AG09309 (cell line): ENCODE results near the gene TVP23A.
"Not testable (repeated sequence)": the region's sequence is repeated elsewhere in the genome, so short reads cannot be mapped to it uniquely, and the experiment has no call there.

ENCODE experiments used
- DNase-seq: peaks from one replicate; pipeline ENCODE4 v3.0.0-alpha.2; 2010; ENCODE audit warnings: low read depth
- H3K4me3 ChIP-seq: 2 replicates; pipeline ENCODE4 v1.5.1; 2011; ENCODE audit warnings: mild to moderate bottlenecking, low read depth, low read length, moderate library complexity; ENCODE audit not compliant: control insufficient read depth
- CTCF ChIP-seq: IDR thresholded peaks from 2 replicates; pipeline ENCODE4 v1.5.1; 2011; ENCODE audit warnings: mild to moderate bottlenecking, low read depth, low read length, inconsistent platforms; ENCODE audit not compliant: insufficient read depth, control insufficient read depth; ENCODE audit errors: missing control alignments

TVP23A gene

DNA sequence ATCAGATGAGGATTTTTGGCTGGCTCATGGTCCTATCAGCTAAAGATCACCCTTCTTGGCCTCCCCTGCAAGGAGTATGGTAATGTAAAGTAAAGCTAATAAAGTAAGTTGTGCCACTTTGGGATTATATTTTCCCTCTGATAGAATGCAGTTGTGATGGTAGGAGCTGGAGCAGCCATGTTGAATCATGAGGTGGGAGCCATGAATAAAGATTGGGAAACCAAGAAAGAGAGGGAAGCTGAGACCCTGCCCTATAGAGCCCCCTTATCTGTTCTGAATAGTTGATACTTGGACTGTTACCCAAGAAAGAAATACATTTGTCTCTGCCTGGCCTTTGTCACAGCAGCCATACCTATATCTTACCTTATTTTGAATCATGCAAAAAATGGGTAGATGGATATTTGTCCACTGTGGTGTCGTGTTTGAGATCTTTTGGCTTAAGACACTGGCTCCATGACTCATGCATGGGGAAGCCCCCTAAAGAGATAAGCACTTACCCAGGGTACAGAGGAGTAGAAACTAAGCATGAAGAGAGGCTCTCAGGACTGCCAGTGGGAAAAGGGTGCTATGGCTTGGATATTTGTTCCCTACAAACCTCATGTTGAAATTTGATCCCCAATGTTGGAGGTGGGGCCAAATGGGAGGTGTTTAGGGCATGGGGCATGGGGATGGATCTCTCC, 17.7 kb upstream of the TVP23A start:
- DNase-seq, result no peak
- TF ChIP-seq CTCF, result no peak
- H3K4me3 ChIP-seq, result no peak overlapping the region

- no peak for TF ChIP-seq CTCF
- DNase-seq, result no peak
- H3K4me3 ChIP-seq, result no peak overlapping the region
Observed at GRCh38 chr16:10835281-10835931, 16.8 kb upstream of the TVP23A start.

DNA sequence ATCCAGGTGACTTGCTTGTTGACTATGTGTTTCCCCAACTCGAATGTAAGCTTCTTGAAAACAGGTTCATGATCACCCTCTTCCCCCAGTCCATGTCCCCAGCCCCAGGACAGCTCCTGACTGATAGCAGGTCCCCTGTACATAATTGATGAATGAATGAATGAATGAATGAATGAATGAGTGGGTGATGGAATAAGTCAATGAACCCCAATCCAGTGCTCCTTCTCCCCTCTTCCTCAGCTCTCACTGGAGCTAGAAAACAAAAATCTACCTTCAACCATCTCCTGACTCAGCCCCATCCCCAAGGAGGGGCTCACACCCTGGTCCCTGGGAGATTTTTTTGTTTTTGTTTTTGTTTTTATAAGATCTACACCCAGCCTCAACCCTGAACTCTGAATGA, 16.2 kb upstream of the TVP23A start:
- TF ChIP-seq CTCF, result no peak
- H3K4me3 ChIP-seq, result no peak overlapping the region

DNA sequence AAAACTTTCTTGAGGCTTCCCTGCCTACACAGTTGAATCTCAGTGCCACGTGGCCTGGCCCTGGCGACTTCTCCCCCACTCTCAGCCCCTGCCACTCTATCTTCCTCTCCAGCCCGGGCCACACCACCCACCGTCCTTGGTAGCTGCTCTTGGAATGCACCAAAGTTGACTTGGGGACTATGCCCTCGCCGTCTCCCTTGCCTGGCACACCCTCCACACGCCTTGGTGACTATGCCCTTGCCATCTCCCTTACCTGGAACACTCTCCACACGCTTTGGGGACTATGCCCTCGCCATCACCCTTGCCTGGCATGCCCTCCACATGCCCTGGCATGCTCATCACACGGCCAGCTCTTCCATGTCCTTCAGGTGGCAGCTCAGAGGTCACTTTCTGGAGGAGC, 15.5 kb upstream of the TVP23A start:
- no peak overlapping the region for H3K4me3 ChIP-seq
- no peak for TF ChIP-seq CTCF
- no peak for DNase-seq

More for the DNA sequence above, 16.2 kb upstream of the TVP23A start:
- no peak for DNase-seq

DNA sequence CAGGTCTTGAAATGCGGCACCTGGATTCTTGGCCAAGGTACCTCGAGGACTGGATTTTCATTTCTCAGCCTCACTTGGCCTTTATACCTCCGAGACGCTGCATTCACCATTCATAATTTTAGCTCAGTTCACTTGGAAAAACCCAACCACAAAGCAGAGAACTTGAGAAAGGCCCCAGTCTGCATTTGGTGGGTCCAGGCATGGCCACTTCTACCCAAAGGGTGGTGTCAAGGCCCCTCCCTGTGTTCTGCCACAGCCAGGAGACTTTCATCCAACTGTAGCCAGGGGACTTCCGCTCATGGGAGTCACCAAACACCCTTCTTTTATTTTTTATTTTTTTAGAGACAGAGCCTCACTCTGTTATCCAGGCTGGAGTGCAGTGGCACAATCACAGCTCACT, 14.7 kb upstream of the TVP23A start:
- H3K4me3 ChIP-seq, result no peak overlapping the region
- TF ChIP-seq CTCF, result no peak
- DNase-seq, result no peak

DNA sequence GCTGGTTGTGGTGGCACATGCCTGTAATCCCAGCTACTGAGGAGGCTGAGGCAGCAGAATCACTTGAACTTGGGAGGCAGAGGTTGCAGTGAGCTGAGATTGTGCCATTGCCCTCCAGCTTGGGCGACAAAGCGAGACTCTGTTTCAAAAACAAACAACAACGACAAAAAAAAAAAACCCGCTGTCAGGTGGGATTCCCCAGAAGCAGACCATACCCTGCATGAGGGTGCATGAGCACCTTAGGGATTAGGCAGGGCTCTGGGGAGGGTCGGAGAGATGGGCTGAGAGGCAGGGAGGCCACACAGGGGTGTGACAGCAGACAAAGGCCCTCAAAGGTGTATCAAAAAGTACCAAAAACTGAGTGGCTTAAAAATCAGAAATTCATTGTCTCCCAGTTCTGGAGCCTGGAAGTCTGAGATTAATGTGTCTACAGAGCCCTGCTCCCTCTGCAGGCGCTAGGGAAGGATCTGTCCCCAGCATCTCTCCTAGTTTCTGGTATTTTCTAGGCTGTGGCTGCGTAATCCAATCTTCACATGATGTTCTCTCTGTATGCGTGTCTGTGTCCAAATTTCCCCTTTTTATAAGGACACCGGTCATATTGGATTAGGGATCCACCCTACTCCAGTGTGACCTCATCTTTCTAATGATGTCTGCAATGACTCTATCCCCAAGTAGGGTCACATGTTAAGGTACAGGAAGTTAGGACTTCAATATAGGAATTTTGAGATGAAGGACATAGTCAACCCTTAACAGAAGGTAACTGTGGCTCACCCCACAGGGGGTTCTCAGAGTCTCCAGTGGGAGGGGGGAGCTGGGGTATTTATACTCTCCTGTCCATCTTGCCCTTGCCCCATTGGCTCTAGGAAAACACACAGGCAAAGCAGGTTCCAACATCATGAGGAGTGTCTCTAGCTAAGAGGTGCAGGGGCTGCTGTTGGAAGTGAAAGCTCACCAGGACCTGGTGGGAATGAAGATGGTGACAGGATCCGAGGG, 13.6 kb upstream of the TVP23A start:
- no peak overlapping the region for H3K4me3 ChIP-seq
- TF ChIP-seq CTCF, result no peak
- no peak for DNase-seq

DNA sequence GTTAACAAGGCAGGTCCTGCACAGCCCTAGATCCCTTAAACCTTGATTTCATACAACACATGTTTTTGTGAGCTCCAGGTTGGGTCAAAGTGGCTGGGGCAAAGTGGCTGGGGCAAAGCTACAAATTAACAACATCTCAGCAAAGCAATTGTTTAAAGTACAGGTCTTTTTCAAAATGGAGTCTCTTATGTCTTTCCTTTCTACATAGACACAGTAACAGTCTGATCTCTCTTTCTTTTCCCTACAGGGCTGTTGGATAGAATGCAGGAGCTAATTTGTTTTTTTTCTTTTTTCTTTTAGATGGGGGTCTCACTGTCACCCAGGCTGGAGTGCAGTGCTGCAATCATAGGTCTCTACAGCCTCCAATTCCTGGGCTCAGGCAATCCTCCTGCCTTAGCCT, 11.6 kb upstream of the TVP23A start:
- DNase-seq, H3K4me3 ChIP-seq: not testable (repeated sequence)

DNA sequence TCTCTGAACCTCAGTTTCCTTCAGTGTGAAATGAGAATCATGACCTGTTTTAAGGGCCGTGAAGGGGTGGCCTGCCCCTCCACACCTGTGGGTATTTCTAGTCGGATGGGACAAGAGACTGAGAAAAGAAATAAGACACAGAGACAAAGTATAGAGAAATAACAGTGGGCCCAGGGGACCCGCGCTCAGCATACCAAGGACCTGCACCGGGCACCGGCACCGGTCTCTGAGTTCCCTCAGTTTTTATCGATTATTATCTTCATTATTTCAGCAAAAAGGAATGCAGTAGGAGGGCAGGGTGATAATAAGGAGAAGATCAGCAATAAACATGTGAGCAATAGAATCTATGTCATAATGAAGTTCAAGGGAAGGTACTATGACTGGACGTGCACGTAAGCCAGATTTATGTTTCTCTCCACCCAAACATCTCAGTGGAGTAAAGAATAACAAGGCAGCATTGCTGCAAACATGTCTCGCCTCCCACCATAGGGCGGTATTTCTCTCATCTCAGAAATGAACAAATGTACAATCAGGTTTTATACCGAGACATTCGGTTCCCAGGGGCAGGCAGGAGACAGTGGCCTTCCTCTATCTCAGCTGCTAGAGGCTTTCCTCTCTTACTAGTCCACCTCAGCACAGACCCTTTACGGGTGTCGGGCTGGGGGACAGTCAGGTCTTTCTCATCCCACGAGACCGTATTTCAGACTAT, 10.9 kb upstream of the TVP23A start:
- not testable (repeated sequence) for H3K4me3 ChIP-seq, DNase-seq
